ENCODE data around the gene C1QTNF12.

The C1QTNF12 gene

GRCh38 chr1:1231400-1232207 is 14.9 kb downstream of the C1QTNF12 start, which contains the start of gene SDF4:
Gene SDF4 (minus strand): TSS chr1:1232001. CDS start chr1:1228772, 3,229 bp downstream.
- TF ChIP-seq CTCF (IDR thresholded peaks at IDR 0.05; ENCODE audit: insufficient read depth, low read length, poor library complexity, severe bottlenecking): no peak
- H3K36me3 ChIP-seq (ENCODE audit: control insufficient read depth, insufficient read depth, low read length): peaks cover 20% of the 10 kb centered on the region
- DNase-seq (ENCODE audit: extremely low read depth, insufficient read length): peak; percentile 98
- no peaks in the 10 kb centered on the region for H3K27me3 ChIP-seq (replicated peaks; ENCODE audit: control insufficient read depth, insufficient read depth, low read length)
- H3K4me3 ChIP-seq (replicated peaks; ENCODE audit: low read depth, low read length): peak within 1 kb of the TSS; percentile 95

- peaks cover 23% of the 10 kb centered on the region for H3K36me3 ChIP-seq (ENCODE audit: control insufficient read depth, insufficient read depth, low read length)
- DNase-seq (ENCODE audit: extremely low read depth, insufficient read length): no peak
- TF ChIP-seq CTCF (IDR thresholded peaks at IDR 0.05; ENCODE audit: insufficient read depth, low read length, poor library complexity, severe bottlenecking): no peak
Measured at GRCh38 chr1:1230656-1231399, 15.7 kb downstream of the C1QTNF12 start.

GRCh38 chr1:1229770-1230169 is 16.8 kb downstream of the C1QTNF12 start:
- H3K27me3 ChIP-seq (replicated peaks; ENCODE audit: control insufficient read depth, insufficient read depth, low read length): no peaks in the 10 kb centered on the region
- H3K4me3 ChIP-seq (replicated peaks; ENCODE audit: low read depth, low read length): no peak overlapping the region

More at GRCh38 chr1:1230656-1231399, 15.7 kb downstream of the C1QTNF12 start:
- peak overlapping the region; percentile 95 for H3K4me3 ChIP-seq (replicated peaks; ENCODE audit: low read depth, low read length)
- no peaks in the 10 kb centered on the region for H3K27me3 ChIP-seq (replicated peaks; ENCODE audit: control insufficient read depth, insufficient read depth, low read length)

GRCh38 chr1:1228596-1229321 is 17.8 kb downstream of the C1QTNF12 start:
- DNase-seq (ENCODE audit: extremely low read depth, insufficient read length): no peak
- no peak for TF ChIP-seq CTCF (IDR thresholded peaks at IDR 0.05; ENCODE audit: insufficient read depth, low read length, poor library complexity, severe bottlenecking)
- no peaks in the 10 kb centered on the region for H3K27me3 ChIP-seq (replicated peaks; ENCODE audit: control insufficient read depth, insufficient read depth, low read length)
- peaks cover 31% of the 10 kb centered on the region for H3K36me3 ChIP-seq (ENCODE audit: control insufficient read depth, insufficient read depth, low read length)
- no peak overlapping the region for H3K4me3 ChIP-seq (replicated peaks; ENCODE audit: low read depth, low read length)

More at GRCh38 chr1:1229770-1230169, 16.8 kb downstream of the C1QTNF12 start:
- TF ChIP-seq CTCF (IDR thresholded peaks at IDR 0.05; ENCODE audit: insufficient read depth, low read length, poor library complexity, severe bottlenecking): no peak
- DNase-seq (ENCODE audit: extremely low read depth, insufficient read length): no peak
- H3K36me3 ChIP-seq (ENCODE audit: control insufficient read depth, insufficient read depth, low read length): peaks cover 31% of the 10 kb centered on the region

GRCh38 chr1:1228187-1228586 is 18.3 kb downstream of the C1QTNF12 start:
- H3K36me3 ChIP-seq (ENCODE audit: control insufficient read depth, insufficient read depth, low read length): peaks cover 34% of the 10 kb centered on the region
- no peaks in the 10 kb centered on the region for H3K27me3 ChIP-seq (replicated peaks; ENCODE audit: control insufficient read depth, insufficient read depth, low read length)
- TF ChIP-seq CTCF (IDR thresholded peaks at IDR 0.05; ENCODE audit: insufficient read depth, low read length, poor library complexity, severe bottlenecking): no peak
- no peak for DNase-seq (ENCODE audit: extremely low read depth, insufficient read length)
- no peak overlapping the region for H3K4me3 ChIP-seq (replicated peaks; ENCODE audit: low read depth, low read length)

Data from GM06990 (cell line).